Renal cortical epithelial cell (primary cell): Measurements from ENCODE around the gene RGMA. TPM values are rescaled to one million over a fixed set of nuclear protein-coding genes. Genes with fewer than 3 reads are reported as not detected.

Source experiments
- DNase-seq: peaks from one replicate; pipeline ENCODE4 v3.0.0-alpha.2; 2011; ENCODE audit warnings: low read depth
- total RNA-seq: library from RNA; depleted of rRNA; stranded (reverse); fragments of >200 nt; gene quantifications from 2 replicates; pipeline ENCODE4 v1.2.3, GENCODE V29; 2014

RGMA gene
- 0.25 TPM in 1 of 2 replicates, not detected in the other for total RNA-seq

GRCh38 chr15:93088981-93089726 is at the start of gene RGMA:
RGMA (minus strand) TSS chr15:93089211; CDS start chr15:93088932, 279 bp downstream.
- no peak for DNase-seq

GRCh38 chr15:93136606-93137005 is 47.6 kb upstream of the RGMA start:
- no peak for DNase-seq

DNA sequence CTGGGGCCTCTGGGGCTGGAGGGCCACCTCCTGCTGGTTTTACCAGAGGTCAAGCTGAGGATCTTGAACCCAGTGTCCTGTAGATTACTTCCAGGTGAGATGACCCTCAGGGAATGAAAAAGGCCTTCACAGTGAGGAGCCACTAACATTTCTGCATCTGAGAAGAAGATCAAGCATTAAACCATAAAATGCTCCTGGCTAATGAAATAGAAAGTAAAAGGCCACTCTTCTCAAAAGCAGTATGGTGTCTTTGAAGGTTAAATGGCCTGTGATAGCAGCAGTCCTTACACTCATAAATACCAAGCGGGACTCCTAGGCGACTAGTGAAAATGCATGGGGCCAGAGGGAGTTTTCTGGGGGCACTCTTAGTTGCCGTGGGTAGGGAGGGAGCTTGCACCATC is 47.0 kb upstream of the RGMA start:
- no peak for DNase-seq

- DNase-seq: no peak
Measured at GRCh38 chr15:93135459-93135858, 46.4 kb upstream of the RGMA start.

DNA sequence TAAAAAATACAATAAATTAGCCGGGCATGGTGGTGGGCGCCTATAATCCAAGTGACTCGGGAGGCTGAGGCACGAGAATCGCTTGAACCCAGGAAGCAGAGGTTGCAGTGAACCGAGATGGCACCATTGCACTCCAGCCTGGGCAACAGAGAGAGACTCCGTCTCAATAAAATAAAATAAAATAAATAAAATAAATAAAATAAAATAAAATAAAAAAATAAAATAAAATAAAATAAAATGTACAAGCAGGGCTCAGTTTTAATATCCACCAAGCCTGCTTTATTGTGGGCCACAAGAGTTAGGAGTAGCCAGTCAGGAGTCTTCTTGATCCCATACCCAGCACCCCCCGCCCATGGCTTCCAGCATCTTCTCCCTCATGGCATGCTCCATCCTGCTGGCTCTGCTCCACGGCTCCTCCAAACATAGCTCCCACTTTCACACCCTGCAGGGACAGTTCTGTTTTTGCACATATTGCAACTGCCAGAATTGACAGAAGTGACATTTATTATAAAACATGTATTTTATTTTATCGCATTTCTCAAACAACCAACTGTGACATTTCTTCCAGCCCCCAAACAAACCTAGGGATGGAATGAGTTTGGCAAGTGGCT is 42.6 kb upstream of the RGMA start:
- DNase-seq: no peak

GRCh38 chr15:93129702-93130488 is 40.9 kb upstream of the RGMA start:
- DNase-seq: no peak

DNA sequence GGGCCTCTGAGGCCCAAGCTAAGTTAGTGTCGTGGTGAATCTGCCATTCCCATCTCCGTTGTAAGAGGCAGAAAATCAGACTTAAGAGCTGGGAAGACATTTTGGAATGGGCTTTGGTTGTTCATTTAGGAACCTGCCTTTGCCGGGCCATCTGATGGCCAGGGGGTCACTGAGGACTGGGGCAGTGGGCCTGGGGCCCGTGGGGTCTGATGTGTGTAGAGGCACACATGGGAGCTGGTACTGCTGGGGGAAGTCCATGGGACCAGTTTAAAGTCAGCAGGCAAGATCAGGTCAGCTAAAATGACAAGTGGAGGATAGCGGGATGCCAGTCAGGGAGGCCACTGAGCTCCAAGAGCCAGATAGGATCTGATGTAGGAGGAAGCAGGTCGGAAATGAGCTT is 38.3 kb upstream of the RGMA start:
- DNase-seq: no peak

- DNase-seq: no peak
Measured at GRCh38 chr15:93126599-93126998, 37.6 kb upstream of the RGMA start.

- DNase-seq: no peak
Measured at GRCh38 chr15:93126148-93126547, 37.1 kb upstream of the RGMA start.

DNA sequence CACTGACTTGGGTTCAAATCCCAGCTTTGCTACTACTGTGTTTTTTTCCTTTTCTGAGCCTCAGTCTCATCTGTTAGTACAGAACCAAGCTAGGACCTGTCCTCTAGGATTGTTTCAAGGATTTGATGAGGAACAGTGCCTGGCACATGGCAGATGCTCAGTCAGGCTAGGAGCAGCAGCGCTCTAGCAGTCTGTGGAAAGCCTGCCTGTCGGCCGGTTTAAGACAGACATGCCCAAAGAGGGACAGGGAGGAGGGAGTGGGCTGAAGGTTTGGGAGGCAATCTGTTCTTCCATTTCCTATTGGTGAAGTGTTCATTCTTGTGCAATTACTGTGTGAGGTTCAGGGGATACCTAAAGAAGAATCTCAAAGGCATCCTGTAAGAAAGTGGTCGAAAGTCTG is 35.1 kb upstream of the RGMA start:
- DNase-seq: no peak

DNA sequence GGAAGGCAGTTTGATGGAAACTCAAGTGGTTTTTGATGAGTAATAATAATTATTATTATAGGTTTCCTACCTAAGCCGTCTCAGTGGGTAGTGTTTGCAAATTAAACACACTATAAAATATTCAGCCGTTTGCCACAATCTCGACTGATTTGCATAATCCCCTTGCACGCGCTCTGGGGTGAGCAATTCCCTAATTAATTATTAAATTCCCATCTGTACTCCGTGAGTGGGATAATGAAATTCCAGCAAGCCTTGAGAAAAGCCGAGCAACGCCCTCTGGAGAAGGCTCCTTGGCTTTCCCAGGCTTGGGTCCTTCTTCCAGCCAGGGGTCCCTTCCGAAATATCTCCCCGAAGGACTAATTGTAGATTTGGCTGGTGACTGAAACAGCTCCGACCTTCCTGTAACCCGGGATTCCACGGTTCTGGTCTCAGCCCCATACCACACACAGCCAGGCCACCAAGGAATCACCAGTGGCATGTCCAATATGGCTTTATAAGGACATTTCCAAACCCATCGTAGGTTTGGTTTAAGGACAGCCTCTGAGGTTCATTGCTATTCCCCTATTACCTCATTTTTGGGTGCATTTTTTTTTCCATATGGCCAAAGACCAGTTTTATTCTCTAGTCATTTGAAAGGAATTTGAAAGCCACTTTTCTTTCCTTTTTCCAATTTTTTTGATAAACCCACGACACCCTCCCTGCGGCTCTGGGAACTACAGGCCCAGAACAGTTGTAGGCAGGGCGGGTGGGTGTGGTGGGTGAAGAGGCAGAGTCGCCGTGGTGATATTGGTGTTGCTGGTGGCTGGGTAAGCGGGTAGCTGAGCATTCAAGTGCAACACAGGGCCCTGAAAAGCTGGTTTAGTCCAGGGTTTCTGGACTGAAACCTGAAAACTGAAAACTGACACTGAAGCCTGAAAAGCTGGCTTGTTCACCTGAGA is 33.2 kb upstream of the RGMA start:
- DNase-seq: no peak

DNA sequence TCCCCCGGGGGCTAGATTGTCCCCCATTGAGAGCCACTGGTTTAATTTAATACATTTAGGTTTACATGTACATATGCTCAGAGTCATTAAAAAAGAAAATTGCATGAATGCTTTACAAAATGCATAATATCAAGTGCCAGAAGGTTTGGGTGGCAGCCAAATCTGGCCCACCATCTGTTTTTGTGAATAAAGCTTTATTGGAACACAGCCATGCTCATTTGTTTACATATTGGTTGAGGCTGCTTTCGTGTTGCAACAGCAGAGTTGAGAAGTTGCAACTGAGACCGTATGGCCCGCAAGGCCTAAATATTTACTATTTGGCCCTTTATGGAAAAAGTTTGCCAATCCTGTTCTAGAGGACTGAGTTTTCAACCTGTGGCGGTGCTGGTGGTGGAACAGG is 32.1 kb upstream of the RGMA start:
- no peak for DNase-seq

- no peak for DNase-seq
Measured at GRCh38 chr15:93118904-93119303, 29.9 kb upstream of the RGMA start.

DNA sequence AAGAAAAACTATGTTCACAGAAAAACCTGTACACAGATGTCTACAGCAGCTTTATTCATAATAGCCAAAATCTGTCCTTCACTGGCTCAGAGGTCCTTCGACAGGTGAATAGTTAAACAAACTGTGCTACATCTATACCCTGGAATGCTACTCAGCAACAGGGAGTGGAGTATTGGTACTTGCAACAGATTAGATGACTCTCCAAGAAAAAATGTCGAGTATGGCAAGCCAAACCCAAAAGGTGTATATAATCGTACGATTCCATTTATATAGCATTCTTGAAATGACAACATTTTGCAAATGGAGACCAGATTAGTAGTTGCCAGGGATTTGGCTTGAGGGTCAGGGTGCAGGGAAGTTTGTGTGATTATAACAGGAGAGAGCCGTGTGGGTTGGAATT is 22.4 kb upstream of the RGMA start:
- DNase-seq: no peak

- no peak for DNase-seq
Measured at GRCh38 chr15:93110502-93111040, 21.6 kb upstream of the RGMA start.

DNA sequence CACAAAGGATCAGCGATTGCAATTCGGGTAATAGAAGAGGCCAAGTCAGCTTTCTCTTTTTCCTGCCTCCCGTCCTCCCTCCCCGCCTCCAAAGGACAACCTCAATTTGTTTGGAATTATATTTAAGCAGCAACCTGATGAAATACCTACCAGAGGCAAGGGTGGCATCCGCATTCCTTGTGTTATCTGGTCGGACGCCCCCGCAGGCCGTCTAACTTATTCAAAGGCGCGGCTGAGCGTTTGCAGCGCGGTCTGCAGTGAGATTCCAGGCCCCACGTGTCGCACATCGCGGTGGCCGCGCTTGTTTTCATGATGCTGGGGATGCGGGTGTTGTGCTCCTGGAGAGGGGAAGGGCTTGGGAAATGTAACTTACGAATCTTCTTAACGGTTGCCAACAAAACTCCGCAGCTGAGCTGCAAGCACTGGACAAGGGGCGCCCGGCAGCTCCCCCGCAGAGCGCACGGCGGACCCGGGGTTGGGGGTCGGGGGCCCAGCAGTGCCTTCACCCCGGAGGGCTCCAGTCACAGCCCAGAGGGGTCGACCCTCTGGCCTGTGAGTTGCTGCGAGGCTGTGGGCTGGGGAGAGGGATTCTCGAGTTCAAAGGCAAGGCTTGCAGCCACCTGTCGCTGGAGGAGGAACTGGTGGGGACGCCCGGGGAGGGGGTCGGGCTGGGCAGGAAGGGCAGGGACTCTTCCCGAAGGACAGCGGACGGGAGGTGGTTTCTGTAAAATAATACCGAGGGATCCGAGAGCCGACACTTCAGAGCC is 20.5 kb upstream of the RGMA start:
- DNase-seq: no peak

DNA sequence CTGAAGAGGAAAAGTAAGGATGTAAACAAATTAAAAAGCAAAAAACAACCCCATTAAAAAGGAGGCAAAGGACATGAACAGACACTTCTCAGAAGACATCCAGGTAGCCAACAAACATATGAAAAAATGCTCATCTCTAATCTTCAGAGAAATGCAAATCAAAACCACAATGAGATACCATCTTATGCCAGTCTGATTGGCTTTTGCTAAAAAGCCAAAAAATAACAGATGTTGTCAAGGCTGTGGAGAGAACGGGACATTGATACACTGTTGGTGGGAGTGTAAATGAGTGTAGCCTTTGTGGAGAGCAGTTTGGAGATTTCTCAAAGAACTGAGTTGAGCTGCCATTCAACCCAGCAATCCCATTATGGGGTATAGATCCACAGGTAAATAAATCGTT is 18.6 kb upstream of the RGMA start:
- no peak for DNase-seq

- DNase-seq: no peak
Measured at GRCh38 chr15:93105485-93105884, 16.5 kb upstream of the RGMA start.

DNA sequence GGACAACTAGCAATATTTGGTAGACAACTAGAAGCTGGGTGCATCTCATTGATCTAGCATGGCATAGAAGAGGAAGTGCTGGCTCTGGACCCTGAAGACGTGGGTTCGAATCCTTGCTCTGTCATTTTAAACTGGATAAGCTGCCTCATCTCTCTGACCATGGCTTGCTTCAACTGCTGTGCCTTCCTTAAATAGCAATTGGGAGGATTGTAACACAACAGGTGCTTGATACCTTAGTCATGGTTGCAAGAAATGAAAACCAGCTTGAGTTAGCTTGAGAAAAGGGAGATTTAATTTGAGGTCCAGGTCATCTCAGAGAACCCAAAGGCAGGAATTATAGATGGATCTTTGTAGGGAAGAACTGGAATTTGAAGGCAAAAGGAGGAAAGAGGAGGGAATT is 14.8 kb upstream of the RGMA start:
- DNase-seq: no peak

GRCh38 chr15:93102211-93102610 is 13.2 kb upstream of the RGMA start:
- no peak for DNase-seq

DNA sequence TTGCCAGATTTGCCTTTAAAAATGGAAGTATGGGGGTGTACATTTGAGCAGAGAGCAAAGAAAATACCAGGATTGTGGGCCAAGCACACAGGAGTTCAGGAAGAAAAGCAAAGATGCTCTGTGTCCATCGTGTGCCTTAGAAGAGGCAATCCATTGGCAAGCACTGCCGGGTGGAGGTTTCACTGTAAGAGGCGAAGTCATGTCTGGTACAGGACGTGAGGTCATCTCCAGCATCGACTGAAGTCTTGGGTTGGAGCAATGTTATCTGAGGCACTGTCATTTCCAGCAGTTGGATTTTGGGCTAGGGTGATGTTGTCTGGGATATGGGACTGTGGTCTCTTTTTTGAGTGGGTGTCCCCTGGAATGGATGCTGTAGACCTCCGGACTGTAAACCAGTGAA is 4.8 kb upstream of the RGMA start:
- no peak for DNase-seq
